IPS-18c (cell line): ENCODE measurements around the gene SPTB.

Source experiments
- H3K4me3 ChIP-seq: 2 replicates; pipeline ENCODE4 v1.7.0; 2013; ENCODE audit warnings: low read depth, mild to moderate bottlenecking, low read length, moderate library complexity; ENCODE audit not compliant: insufficient read depth
- H3K9me3 ChIP-seq: one replicate; pipeline ENCODE4 v1.6.1; 2013; ENCODE audit warnings: mild to moderate bottlenecking, low read length, moderate library complexity; ENCODE audit not compliant: control insufficient read depth, insufficient read depth

SPTB gene

DNA sequence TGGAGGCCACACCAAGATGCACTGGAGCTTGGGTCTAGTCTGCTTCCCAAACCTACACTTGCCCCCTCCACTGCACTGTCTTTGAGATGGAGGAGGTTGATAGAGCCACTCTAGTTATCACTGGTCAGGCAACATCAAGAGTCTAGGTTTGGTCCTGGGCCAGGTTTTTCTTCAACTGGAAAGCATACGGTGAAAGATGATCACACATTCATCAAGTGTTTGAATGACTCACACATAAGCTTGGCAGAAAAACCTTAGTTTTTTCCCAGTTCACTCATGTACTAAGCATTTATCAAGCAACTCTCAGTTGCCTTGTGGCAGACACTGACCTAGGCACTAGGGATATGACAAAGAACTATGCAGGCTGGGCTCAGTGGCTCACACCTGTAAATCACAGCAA lies 91.0 kb downstream of the SPTB start:
- Histone ChIP-seq H3K4me3 (no peak overlapping the region), H3K9me3 (no peaks in the 10 kb centered on the region)

DNA sequence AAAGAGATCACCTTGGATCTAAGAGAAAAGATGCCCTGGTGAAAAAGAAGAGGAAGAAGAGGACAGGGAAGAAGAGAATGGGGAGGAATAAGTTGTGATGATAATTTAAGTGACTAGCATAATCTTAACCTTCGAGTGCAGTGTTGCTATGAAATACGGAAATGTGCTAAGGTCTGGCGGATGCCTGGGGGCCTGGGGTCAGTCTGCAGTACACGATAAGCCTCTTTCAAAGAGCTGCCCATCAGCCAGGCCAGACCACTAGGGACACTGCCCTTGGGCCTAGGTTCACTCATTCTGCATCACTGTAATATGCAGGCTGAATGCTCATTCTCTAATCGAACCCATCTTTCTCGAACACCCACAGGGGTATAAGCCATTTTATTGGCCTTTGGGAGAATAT lies 92.1 kb downstream of the SPTB start:
- no peaks in the 10 kb centered on the region for H3K9me3 ChIP-seq
- no peak overlapping the region for H3K4me3 ChIP-seq

GRCh38 chr14:64786296-64787149 lies 93.2 kb downstream of the SPTB start:
- Histone ChIP-seq H3K9me3 (no peaks in the 10 kb centered on the region), H3K4me3 (no peak overlapping the region)

DNA sequence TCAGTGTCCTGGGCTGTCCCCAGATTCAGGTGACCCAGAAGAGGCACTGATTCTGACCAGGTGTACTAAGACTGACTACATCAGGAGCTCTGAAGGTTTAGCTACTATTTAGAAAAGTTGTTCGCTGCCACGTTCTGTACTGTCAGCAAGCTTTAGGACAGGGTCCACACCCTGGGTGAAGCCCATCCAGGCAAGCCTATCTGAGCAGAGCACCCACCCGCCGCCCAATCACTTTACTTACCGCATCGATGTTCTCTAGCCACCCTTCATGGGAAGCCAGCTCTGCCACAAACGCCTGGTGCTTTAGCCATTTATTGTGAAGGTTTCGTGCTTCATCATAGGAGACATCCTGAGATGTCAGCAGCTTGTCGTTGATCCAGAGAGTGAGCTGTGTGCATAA lies 95.7 kb downstream of the SPTB start:
- H3K4me3 ChIP-seq = no peak overlapping the region
- no peaks in the 10 kb centered on the region for H3K9me3 ChIP-seq

DNA sequence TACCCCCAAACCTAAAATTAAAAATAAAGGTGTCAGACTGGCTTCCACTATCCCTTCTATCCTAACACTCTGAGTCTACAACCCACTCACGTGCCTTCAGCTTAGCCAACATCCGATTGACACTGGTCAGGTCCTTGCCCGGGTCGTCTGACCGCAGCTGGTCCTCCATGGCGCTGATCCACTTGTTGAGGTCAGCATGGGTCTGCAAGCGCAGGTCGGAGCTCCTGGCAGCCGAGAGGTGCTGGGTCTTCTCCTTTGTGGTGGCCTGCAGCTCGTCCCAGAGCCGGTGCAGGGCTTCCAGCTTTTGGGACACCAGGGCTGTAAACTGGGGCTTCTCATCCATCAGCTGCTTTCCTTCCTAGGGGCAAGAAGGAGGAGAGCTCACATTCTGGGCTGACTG lies 97.5 kb downstream of the SPTB start:
- H3K9me3 ChIP-seq = no peaks in the 10 kb centered on the region
- no peak overlapping the region for H3K4me3 ChIP-seq

DNA sequence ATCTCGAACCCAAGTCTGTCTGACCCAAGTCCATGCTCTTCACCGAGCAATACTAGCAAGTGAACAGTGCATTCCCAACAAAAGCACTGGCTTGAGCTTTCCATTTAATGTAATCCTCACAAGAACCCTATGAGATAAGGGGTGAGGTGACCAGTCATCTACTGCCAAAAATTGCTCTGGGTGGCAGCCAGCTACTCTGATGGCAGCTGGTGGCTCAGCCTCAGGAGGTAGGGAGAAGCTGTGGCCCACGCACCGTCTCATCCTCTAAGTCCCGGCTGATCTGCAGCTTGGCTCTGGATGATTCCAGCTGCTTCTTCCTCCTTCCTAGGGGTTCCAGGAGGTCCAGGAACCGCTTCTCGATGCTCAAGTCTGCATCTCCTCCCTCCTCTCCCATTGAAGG lies 100.2 kb downstream of the SPTB start:
- Histone ChIP-seq H3K9me3 (peaks cover under 1% of the 10 kb centered on the region), H3K4me3 (no peak overlapping the region)

- Histone ChIP-seq H3K4me3 (no peak overlapping the region), H3K9me3 (peaks cover 9% of the 10 kb centered on the region)
Measured at GRCh38 chr14:64778104-64778754, 101.5 kb downstream of the SPTB start.

GRCh38 chr14:64777461-64777860 lies 102.2 kb downstream of the SPTB start:
- peaks cover 9% of the 10 kb centered on the region for H3K9me3 ChIP-seq
- no peak overlapping the region for H3K4me3 ChIP-seq

GRCh38 chr14:64775081-64775777 lies 104.5 kb downstream of the SPTB start:
- peaks cover 9% of the 10 kb centered on the region for H3K9me3 ChIP-seq
- no peak overlapping the region for H3K4me3 ChIP-seq

DNA sequence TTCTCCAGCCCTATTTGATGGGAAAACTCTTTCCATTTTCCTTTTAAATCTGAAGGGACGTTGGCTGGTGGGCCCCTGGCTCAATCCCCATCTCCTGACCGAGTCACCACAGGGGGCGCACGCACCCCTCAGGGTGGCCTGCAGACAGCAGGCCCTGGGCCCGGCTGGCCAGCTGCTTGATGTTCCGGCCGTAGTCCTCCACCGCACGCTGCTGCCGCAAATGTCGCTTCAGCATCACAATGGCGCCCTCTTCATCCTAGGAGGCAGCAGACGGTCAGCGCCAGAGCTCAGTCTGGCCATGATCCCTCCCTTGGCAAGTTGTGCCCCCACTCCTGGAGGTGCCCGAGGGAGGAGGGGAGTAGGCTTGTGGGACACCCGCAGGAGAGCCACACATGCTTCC lies 105.4 kb downstream of the SPTB start:
- Histone ChIP-seq H3K9me3 (peaks cover 9% of the 10 kb centered on the region), H3K4me3 (no peak overlapping the region)

DNA sequence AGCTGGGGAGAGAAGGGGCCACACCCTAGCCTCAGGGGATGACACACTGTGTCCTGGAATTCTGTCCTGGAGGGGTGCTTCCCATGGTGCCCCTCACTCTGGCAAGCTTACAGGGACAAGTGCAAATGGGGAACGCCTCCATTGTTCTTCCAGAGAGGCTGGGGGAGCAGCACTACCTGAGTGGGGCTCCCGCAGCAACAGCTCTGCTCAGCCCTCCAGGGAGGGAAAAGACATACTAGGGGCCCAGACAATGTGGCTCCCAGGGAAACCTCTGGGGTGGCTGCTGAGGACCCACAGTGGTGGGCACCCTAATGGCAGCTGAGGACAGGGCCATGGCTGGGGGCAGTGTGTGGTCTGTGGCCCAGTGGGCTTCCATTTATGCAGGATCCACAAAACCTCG lies 106.1 kb downstream of the SPTB start:
- peaks cover 9% of the 10 kb centered on the region for H3K9me3 ChIP-seq
- H3K4me3 ChIP-seq = no peak overlapping the region; the same call in 1 of the 2 replicates

- no peak overlapping the region for H3K4me3 ChIP-seq
Measured at GRCh38 chr14:64773046-64773445, 106.7 kb downstream of the SPTB start.

GRCh38 chr14:64772397-64772950 lies 107.2 kb downstream of the SPTB start:
- H3K4me3 ChIP-seq = no peak overlapping the region

More at GRCh38 chr14:64773046-64773445, 106.7 kb downstream of the SPTB start:
- peaks cover 9% of the 10 kb centered on the region for H3K9me3 ChIP-seq

DNA sequence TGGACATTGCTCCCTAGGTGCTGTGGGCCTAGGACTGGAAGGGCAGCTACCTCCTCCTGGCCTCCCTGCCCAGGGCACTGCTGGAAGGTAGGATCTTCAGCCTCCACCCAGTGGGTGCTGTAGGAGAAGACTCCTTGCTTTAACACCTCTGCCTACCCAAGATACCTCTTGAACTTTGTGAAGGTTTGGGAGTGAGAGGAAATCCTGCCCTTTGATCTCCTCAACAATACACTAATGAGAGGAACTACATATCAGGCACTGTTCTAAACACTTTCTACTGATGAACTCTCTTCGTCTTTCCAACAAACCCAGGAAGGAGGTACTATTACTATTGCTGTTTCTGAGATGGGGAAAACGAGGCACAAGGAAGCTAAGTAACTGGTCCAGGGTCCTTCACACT lies 108.5 kb downstream of the SPTB start:
- Histone ChIP-seq H3K4me3 (no peak overlapping the region), H3K9me3 (peaks cover 9% of the 10 kb centered on the region)

More at GRCh38 chr14:64772397-64772950, 107.2 kb downstream of the SPTB start:
- peaks cover 9% of the 10 kb centered on the region for H3K9me3 ChIP-seq

- no peak overlapping the region for H3K4me3 ChIP-seq
Measured at GRCh38 chr14:64770751-64771150, 109.0 kb downstream of the SPTB start.

GRCh38 chr14:64769096-64770020 lies 110.3 kb downstream of the SPTB start:
- no peak overlapping the region for H3K4me3 ChIP-seq

More at GRCh38 chr14:64770751-64771150, 109.0 kb downstream of the SPTB start:
- peaks cover 9% of the 10 kb centered on the region for H3K9me3 ChIP-seq

More at GRCh38 chr14:64769096-64770020, 110.3 kb downstream of the SPTB start:
- peaks cover 8% of the 10 kb centered on the region for H3K9me3 ChIP-seq
